Measurements from ENCODE around the gene FRAT1. TPM values are rescaled to one million over a fixed set of nuclear protein-coding genes. Genes with fewer than 3 reads are reported as not detected.

FRAT1 gene
- total RNA-seq, 1 experiment from 2014 or later: 1.7 TPM

- Histone ChIP-seq H3K9me2 (ENCODE audit: insufficient read depth) (no peaks in the 10 kb centered on the region), H3K27me3 (ENCODE audit: insufficient read depth, low read length) (no peaks in the 10 kb centered on the region), H3K79me2 (ENCODE audit: insufficient read depth, low read length) (no peaks in the 10 kb centered on the region), H3K4me1 (ENCODE audit: control insufficient read depth in 1 of 2, insufficient read depth in 2 of 2, low read length in 2 of 2) (peaks cover 0 to 8% of the 10 kb centered on the region in 2 experiments; a peak in 3 of 4 replicates), H3K4me3 (replicated peaks in 1 of 2; ENCODE audit: low read depth in 1 of 2, low read length in 2 of 2) (no peak overlapping the region), H3K9ac (ENCODE audit: low read length) (no peak overlapping the region), H3K36me3 (ENCODE audit: control insufficient read depth in 1 of 2, insufficient read depth in 2 of 2, low read length in 2 of 2) (no peaks in the 10 kb centered on the region), H3K27ac (ENCODE audit: low read depth, low read length) (no peak overlapping the region), H2AFZ (ENCODE audit: low read depth, low read length, poor library complexity, severe bottlenecking) (no peak overlapping the region), H4K20me1 (ENCODE audit: insufficient read depth) (no peaks in the 10 kb centered on the region), H3K4me2 (ENCODE audit: low read length) (no peak overlapping the region), H3K9me3 (ENCODE audit: control insufficient read depth in 1 of 2, insufficient read depth in 1 of 2, low read depth in 1 of 2, low read length in 2 of 2) (no peaks in the 10 kb centered on the region)
- DNase-seq (ENCODE audit: low read depth, low spot score) (no peak), ATAC-seq (no peak)
- intact Hi-C loops (cut with micrococcal nuclease): no loop called here
- RAD21 ChIA-PET (ENCODE audit: low non-redundant PET in 1 of 2, low total read pairs in 2 of 2, uncharacterized antibody in 2 of 2, unreplicated experiment in 2 of 2): no interaction called here
- CTCF ChIA-PET: no interaction called here
- TF ChIP-seq CBX3 (IDR thresholded peaks at IDR 0.05; ENCODE audit: low read depth) (no peak), ELF1 (IDR thresholded peaks at IDR 0.05; ENCODE audit: borderline replicate concordance, low read depth) (no peak), SRF (IDR thresholded peaks at IDR 0.05; ENCODE audit: low read depth) (no peak), JUND (IDR thresholded peaks at IDR 0.05) (no peak), EZH2phosphoT487 (IDR thresholded peaks at IDR 0.05; ENCODE audit: borderline replicate concordance) (no peak), FOSL1 (IDR thresholded peaks at IDR 0.05; ENCODE audit: low read depth) (no peak), CEBPB (IDR thresholded peaks at IDR 0.05; ENCODE audit: low read depth) (no peak), SP1 (IDR thresholded peaks at IDR 0.05; ENCODE audit: low read depth) (no peak), ZFX (IDR thresholded peaks at IDR 0.05) (no peak), RAD21 (IDR thresholded peaks at IDR 0.05; ENCODE audit: low read depth) (no peak), EZH2 (IDR thresholded peaks at IDR 0.05) (no peak), YY1 (IDR thresholded peaks at IDR 0.05; ENCODE audit: extremely low read depth, insufficient replicate concordance, low read depth, low read length) (no peak), EGR1 (IDR thresholded peaks at IDR 0.05; ENCODE audit: low read depth) (no peak), POLR2AphosphoS5 (IDR thresholded peaks at IDR 0.05; ENCODE audit: low read depth, low read length) (no peak), ATF3 (IDR thresholded peaks at IDR 0.05) (no peak), REST (IDR thresholded peaks at IDR 0.05; ENCODE audit: low read depth) (no peak), MAX (IDR thresholded peaks at IDR 0.05) (no peak), CTCF (IDR thresholded peaks at IDR 0.05 in 2 of 3, conservative IDR thresholded peaks at IDR 0.05 in 1 of 3; ENCODE audit: borderline replicate concordance in 1 of 3, insufficient read depth in 1 of 3, low read depth in 2 of 3, low read length in 2 of 3) (no peak), POLR2A (IDR thresholded peaks at IDR 0.05; ENCODE audit: borderline replicate concordance, extremely low read depth, insufficient read depth, insufficient read length) (no peak)
- no TSS peak for BruUV-seq (replicated peaks)
- POLR2A ChIA-PET: no interaction called here
These were observed 2.7 kb downstream of the FRAT1 start for GRCh38 chr10:97321804-97322190.

Measured in HCT116 (cell line).